ENCODE measurements around the gene SCN8A.
A peak's percentile ranks its signal among the peaks of the same experiment; 100 is the strongest.
"Not testable (repeated sequence)": the region's sequence is repeated elsewhere in the genome, so short reads cannot be mapped to it uniquely, and the experiment has no call there.

The SCN8A gene

GRCh38 chr12:51773145-51773869 is 182.3 kb downstream of the SCN8A start:
- no peak for DNase-seq

GRCh38 chr12:51774933-51775332 is 183.9 kb downstream of the SCN8A start:
- DNase-seq, result no peak

- DNase-seq, result no peak
Measured at GRCh38 chr12:51777457-51777856, 186.4 kb downstream of the SCN8A start.

GRCh38 chr12:51777973-51778372 is 186.9 kb downstream of the SCN8A start:
- no peak for DNase-seq

GRCh38 chr12:51779876-51780275 is 188.8 kb downstream of the SCN8A start:
- DNase-seq, result no peak

GRCh38 chr12:51784688-51785087 is 193.7 kb downstream of the SCN8A start:
- DNase-seq, result no peak

- no peak for DNase-seq
Measured at GRCh38 chr12:51785906-51786305, 194.9 kb downstream of the SCN8A start.

GRCh38 chr12:51788876-51789275 is 197.8 kb downstream of the SCN8A start:
- no peak for DNase-seq

GRCh38 chr12:51792417-51792816 is 201.4 kb downstream of the SCN8A start:
- no peak for DNase-seq

- no peak for DNase-seq
Measured at GRCh38 chr12:51793201-51793600, 202.2 kb downstream of the SCN8A start.

- no peak for DNase-seq
Measured at GRCh38 chr12:51797301-51797700, 206.3 kb downstream of the SCN8A start.

GRCh38 chr12:51798051-51798450 is 207.0 kb downstream of the SCN8A start:
- DNase-seq, result not testable (repeated sequence)

- DNase-seq, result no peak
Measured at GRCh38 chr12:51798501-51798900, 207.5 kb downstream of the SCN8A start.

GRCh38 chr12:51801027-51801426 is 210.0 kb downstream of the SCN8A start:
- DNase-seq, result no peak

GRCh38 chr12:51806896-51807295 is 215.9 kb downstream of the SCN8A start:
- no peak for DNase-seq

GRCh38 chr12:51809193-51809592 is 218.2 kb downstream of the SCN8A start:
- no peak for DNase-seq

- DNase-seq, result no peak
Measured at GRCh38 chr12:51811203-51812202, 220.5 kb downstream of the SCN8A start.

GRCh38 chr12:51812871-51813270 is 221.8 kb downstream of the SCN8A start:
- no peak for DNase-seq

GRCh38 chr12:51813931-51814310 is 222.9 kb downstream of the SCN8A start:
- DNase-seq, result no peak

GRCh38 chr12:51814311-51815088 is 223.5 kb downstream of the SCN8A start:
- DNase-seq, result peak; percentile 71 to 75

- no peak for DNase-seq
Measured at GRCh38 chr12:51815571-51815970, 224.5 kb downstream of the SCN8A start.

GRCh38 chr12:51817027-51817953 is 226.3 kb downstream of the SCN8A start:
- no peak for DNase-seq
